Astrocyte of the spinal cord (primary cell): ENCODE results near the gene MYL4.

Experiments
- DNase-seq: peaks from one replicate; pipeline ENCODE4 v3.0.0; 2011; ENCODE audit warnings: low read depth, low spot score
- H3K4me3 ChIP-seq: 2 replicates; pipeline ENCODE4 v1.5.1; 2011; ENCODE audit warnings: low read depth, mild to moderate bottlenecking, low read length, moderate library complexity
- in situ Hi-C: cut with HindIII; loops from 2 replicates; pipeline ENCODE4 v1.10.0; 2017; ENCODE audit warnings: low sequenced_read_pairs
- TF ChIP-seq, protein P1 (sequence below): IDR thresholded peaks from 2 replicates; pipeline ENCODE4 v1.5.1; 2012; ENCODE audit warnings: low read depth, mild to moderate bottlenecking, low read length, inconsistent platforms

Gene MYL4

GRCh38 chr17:47238321-47239010, 29.3 kb downstream of the MYL4 start:
- no peak overlapping the region for H3K4me3 ChIP-seq
- TF ChIP-seq, protein P1, sequence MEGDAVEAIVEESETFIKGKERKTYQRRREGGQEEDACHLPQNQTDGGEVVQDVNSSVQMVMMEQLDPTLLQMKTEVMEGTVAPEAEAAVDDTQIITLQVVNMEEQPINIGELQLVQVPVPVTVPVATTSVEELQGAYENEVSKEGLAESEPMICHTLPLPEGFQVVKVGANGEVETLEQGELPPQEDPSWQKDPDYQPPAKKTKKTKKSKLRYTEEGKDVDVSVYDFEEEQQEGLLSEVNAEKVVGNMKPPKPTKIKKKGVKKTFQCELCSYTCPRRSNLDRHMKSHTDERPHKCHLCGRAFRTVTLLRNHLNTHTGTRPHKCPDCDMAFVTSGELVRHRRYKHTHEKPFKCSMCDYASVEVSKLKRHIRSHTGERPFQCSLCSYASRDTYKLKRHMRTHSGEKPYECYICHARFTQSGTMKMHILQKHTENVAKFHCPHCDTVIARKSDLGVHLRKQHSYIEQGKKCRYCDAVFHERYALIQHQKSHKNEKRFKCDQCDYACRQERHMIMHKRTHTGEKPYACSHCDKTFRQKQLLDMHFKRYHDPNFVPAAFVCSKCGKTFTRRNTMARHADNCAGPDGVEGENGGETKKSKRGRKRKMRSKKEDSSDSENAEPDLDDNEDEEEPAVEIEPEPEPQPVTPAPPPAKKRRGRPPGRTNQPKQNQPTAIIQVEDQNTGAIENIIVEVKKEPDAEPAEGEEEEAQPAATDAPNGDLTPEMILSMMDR: no peak
- in situ Hi-C loops: no loop called here

DNA sequence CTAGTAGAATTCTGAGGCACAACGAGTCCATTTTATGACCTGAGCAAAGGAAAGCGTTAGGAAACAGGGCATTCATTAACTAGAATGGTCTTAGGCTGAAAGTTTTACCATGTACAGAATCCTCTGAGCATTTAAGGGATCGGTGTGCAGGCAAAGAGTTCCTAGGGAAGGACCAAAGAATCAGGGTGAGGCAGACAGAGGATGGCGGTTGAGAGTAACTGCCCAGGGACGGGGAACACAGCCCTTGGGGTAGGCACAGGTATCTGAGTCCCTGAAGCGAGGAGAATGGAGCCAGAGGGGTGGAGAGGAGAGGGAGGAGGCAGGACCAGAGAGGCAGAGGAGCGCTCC, 30.4 kb downstream of the MYL4 start:
- H3K4me3 ChIP-seq: no peak overlapping the region
- in situ Hi-C loops: no loop called here

More at GRCh38 chr17:47238321-47239010, 29.3 kb downstream of the MYL4 start:
- DNase-seq: no peak

GRCh38 chr17:47239967-47240651, 31.0 kb downstream of the MYL4 start:
- TF ChIP-seq, protein P1: no peak
- H3K4me3 ChIP-seq: no peak overlapping the region
- peak; percentile 95 for DNase-seq
- in situ Hi-C loops: no loop called here

More for the DNA sequence above, 30.4 kb downstream of the MYL4 start:
- DNase-seq: no peak
- TF ChIP-seq, protein P1: no peak

DNA sequence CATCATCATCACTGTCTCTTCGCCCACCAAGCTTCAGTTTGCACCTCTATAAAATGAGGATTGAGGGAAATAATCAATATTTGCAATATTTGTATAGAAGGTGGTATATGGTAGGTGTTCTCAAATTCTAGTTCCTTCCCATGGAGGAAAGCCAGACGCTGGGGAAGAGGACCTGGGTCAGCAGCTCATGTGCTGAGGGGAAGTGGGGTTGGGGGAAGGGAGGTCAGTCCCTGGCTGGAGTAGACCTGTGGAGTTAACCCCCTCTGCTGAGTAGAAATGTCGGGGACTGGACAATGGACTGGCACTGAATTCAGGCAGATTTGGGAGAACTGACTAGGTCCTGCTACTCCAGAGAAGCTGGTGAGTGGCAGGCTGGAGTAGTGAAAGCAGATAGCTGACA, 31.7 kb downstream of the MYL4 start:
- no peak overlapping the region for H3K4me3 ChIP-seq
- TF ChIP-seq, protein P1: no peak
- no peak for DNase-seq
- in situ Hi-C loops: no loop called here

DNA sequence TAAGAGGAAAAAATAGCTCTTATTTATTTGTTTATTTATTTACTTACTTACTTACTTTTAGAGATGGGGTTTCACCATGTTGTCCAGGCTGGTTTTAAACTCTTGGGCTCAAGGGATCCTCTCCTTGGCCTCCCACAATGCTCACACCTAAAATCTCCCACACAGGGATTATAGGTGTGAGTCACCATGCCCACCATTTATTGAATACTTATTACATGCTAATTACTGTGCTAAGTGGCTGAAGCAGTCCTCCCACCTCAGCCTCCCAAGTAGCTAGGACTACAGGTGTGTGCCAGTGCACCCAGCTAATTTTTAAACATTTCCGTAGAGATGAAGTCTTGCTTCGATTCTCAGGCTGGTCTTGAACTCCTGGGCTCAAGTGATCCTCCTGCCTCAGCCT, 33.5 kb downstream of the MYL4 start:
- no peak for DNase-seq
- H3K4me3 ChIP-seq: no peak overlapping the region
- TF ChIP-seq, protein P1: no peak
- in situ Hi-C loops: no loop called here

GRCh38 chr17:47243737-47244598, 34.8 kb downstream of the MYL4 start:
- TF ChIP-seq, protein P1: no peak
- in situ Hi-C loops: no loop called here
- DNase-seq: no peak
- H3K4me3 ChIP-seq: no peak overlapping the region
